Fibroblast of lung (primary cell): ENCODE data around the gene FAF2. TPM values are rescaled to one million over a fixed set of nuclear protein-coding genes. Genes with fewer than 3 reads are reported as not detected.

Experiments used
- DNase-seq, 2 donors: peaks; one replicate each; pipeline versions ENCODE4 v3.0.0 to v3.0.0-alpha.2; 2010; ENCODE audit warnings: low read depth in 2 of 2
- H2AFZ ChIP-seq: 2 replicates; pipeline ENCODE4 v1.5.1; 2012; ENCODE audit warnings: low read length, control low read depth, inconsistent platforms
- H3K27ac ChIP-seq: 2 replicates; pipeline ENCODE4 v1.5.1; 2011; ENCODE audit warnings: low read length, control low read depth; ENCODE audit not compliant: insufficient read depth
- H3K27me3 ChIP-seq: 2 replicates; pipeline ENCODE4 v1.5.1; 2011; ENCODE audit warnings: mild to moderate bottlenecking, low read length; ENCODE audit not compliant: control insufficient read depth, insufficient read depth
- H3K36me3 ChIP-seq: 2 replicates; pipeline ENCODE4 v1.5.1; 2011; ENCODE audit warnings: low read length; ENCODE audit not compliant: control insufficient read depth, insufficient read depth
- H3K4me1 ChIP-seq: 2 replicates; pipeline ENCODE4 v1.5.1; 2011; ENCODE audit warnings: low read length; ENCODE audit not compliant: control insufficient read depth, insufficient read depth; ENCODE audit errors: extremely low read depth
- H3K4me2 ChIP-seq: 2 replicates; pipeline ENCODE4 v1.5.1; 2011; ENCODE audit warnings: low read length, control low read depth; ENCODE audit not compliant: insufficient read depth; ENCODE audit errors: extremely low read depth
- H3K4me3 ChIP-seq, 4 experiments: fragments of 200-600 bp in 1 of 4; sonication (generic) in 1 of 4; replicated peaks in 1 of 4; 2 replicates each; pipeline ENCODE4 v1.5.1; 2011 to 2016; ENCODE audit warnings: low read length in 4 of 4, low read depth in 3 of 4, mild to moderate bottlenecking in 3 of 4, control low read depth in 2 of 4, inconsistent platforms in 1 of 4, mixed read lengths in 1 of 4; ENCODE audit not compliant: insufficient read depth in 1 of 4; ENCODE audit errors: control extremely low read depth in 1 of 4
- H3K79me2 ChIP-seq: 2 replicates; pipeline ENCODE4 v1.5.1; 2012; ENCODE audit warnings: mild to moderate bottlenecking, low read length, inconsistent platforms; ENCODE audit not compliant: control insufficient read depth, insufficient read depth
- H3K9ac ChIP-seq: 2 replicates; pipeline ENCODE4 v1.5.1; 2011; ENCODE audit warnings: mild to moderate bottlenecking, low read length, control low read depth; ENCODE audit not compliant: insufficient read depth
- H3K9me3 ChIP-seq: 2 replicates; pipeline ENCODE4 v1.5.1; 2012; ENCODE audit warnings: low read depth, low read length; ENCODE audit not compliant: control insufficient read depth, insufficient read depth
- H4K20me1 ChIP-seq: 2 replicates; pipeline ENCODE4 v1.5.1; 2011; ENCODE audit warnings: low read length; ENCODE audit not compliant: control insufficient read depth, insufficient read depth; ENCODE audit errors: extremely low read depth
- EZH2 ChIP-seq: IDR thresholded peaks from 2 replicates; pipeline ENCODE4 v1.5.1; 2012; ENCODE audit warnings: low read length, control low read depth, mild to moderate bottlenecking; ENCODE audit errors: missing control alignments
- polyA plus RNA-seq, 2 donors: library from polyadenylated mRNA; depleted of rRNA in 1 of 2; stranded (reverse) in 1 of 2; unstranded in 1 of 2; fragments of >200 nt; gene quantifications; 2 replicates each; pipeline ENCODE4 v1.2.1, GENCODE V29; 2011 to 2012; ENCODE audit warnings: missing spikeins in 1 of 2
- total RNA-seq: library from RNA; depleted of rRNA; stranded (reverse); fragments of >200 nt; gene quantifications from 2 replicates; pipeline ENCODE4 v1.2.1, GENCODE V29; 2014
- TF ChIP-seq, protein P1 (sequence below), 2 donors: IDR thresholded peaks in 1 of 2; conservative IDR thresholded peaks in 1 of 2; 1 replicate in 1 of 2; 2 replicates in 1 of 2; pipeline ENCODE4 v1.5.1; 2011 to 2012; ENCODE audit warnings: low read length in 2 of 2, control low read depth in 1 of 2, inconsistent platforms in 1 of 2, low read depth in 1 of 2, mild to moderate bottlenecking in 1 of 2

Gene FAF2
- total and polyA plus RNA-seq, 2 donors (not counting 1 experiment from before 2014, with no cell fraction given), result 38.5 to 55.5 TPM

DNA sequence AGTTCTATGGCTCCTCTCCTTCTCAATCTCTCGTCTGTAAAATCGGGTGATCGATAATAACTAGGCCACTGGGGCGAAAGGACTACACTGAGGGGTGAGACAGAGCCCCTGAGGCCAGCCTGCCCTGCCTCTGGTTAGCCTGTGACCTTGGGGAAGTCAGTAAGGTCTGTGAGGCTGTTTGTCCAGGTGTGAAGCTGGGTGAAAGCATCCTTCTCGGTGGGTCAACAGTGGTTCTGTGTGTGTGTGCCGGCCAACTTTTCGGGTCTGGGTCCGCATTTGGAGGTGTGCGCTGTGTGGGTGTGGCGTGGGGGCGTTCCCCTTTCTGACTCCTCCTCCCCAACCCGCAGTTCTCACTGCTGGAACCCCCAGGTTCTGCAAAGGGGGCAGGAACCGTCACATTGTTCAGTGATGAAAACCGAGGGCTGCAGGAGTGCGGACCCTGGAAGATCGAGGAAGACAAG is 94.0 kb downstream of the FAF2 start:
- H3K36me3 ChIP-seq, result no peaks in the 10 kb centered on the region
- no peak for DNase-seq
- H3K27me3 ChIP-seq, result no peaks in the 10 kb centered on the region
- TF ChIP-seq, protein P1, sequence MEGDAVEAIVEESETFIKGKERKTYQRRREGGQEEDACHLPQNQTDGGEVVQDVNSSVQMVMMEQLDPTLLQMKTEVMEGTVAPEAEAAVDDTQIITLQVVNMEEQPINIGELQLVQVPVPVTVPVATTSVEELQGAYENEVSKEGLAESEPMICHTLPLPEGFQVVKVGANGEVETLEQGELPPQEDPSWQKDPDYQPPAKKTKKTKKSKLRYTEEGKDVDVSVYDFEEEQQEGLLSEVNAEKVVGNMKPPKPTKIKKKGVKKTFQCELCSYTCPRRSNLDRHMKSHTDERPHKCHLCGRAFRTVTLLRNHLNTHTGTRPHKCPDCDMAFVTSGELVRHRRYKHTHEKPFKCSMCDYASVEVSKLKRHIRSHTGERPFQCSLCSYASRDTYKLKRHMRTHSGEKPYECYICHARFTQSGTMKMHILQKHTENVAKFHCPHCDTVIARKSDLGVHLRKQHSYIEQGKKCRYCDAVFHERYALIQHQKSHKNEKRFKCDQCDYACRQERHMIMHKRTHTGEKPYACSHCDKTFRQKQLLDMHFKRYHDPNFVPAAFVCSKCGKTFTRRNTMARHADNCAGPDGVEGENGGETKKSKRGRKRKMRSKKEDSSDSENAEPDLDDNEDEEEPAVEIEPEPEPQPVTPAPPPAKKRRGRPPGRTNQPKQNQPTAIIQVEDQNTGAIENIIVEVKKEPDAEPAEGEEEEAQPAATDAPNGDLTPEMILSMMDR (conservative IDR thresholded peaks at IDR 0.05 in 1 of 2, IDR thresholded peaks at IDR 0.05 in 1 of 2; ENCODE audit: low read depth in 1 of 2, low read length in 2 of 2), result no peak
- no peak for TF ChIP-seq EZH2
- peak overlapping the region; percentile 47 for H2AFZ ChIP-seq
- no peak overlapping the region for H3K27ac ChIP-seq
- no peaks in the 10 kb centered on the region for H3K9me3 ChIP-seq
- H3K4me2 ChIP-seq, result peak overlapping the region; percentile 87
- H3K4me3 ChIP-seq, result peak overlapping the region; percentile 40 to 66 (median 52)
- peaks cover 8% of the 10 kb centered on the region for H3K4me1 ChIP-seq
- no peaks in the 10 kb centered on the region for H3K79me2 ChIP-seq
- H3K9ac ChIP-seq, result no peak overlapping the region
- no peaks in the 10 kb centered on the region for H4K20me1 ChIP-seq

DNA sequence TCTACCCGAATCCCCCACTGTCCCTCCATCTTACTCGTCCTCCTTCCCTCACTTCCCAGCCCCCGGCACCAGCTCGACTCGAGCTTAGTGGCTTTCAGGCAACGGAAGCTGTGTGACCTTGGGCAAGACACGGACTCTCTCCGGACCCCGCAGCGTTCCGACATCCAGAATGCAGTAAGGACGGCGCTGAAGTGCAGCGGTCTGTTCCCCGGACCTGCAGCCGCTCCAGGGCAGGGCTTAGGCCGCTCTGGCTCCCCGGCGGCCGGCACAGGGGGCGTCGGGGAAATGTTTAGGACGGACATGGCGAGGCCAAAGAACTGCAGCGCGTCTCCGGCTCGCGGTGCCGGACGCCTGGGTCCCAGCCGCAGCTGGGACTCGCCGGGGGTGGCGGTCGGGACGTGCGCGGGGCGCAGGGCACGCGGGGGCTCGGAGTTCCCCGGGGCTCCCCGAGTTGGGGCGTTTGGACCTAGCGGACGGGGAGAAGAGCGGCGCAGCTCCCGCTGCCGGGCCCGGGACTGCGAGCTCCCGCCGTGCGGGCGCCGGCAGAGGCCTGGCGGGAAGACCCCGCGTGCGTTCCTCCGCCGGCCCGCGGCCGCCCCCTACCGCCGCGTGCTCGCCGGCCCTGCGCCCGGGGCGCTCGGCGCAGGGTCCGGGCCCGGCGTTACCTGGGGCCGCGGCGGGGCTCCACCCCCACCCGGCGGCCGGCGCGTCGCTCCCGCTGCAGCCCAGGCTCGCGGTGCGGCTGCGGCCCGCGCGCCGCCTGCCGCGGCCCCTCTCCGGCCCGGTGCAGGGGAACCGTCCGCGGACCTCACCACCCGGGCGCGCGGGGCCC is 94.6 kb downstream of the FAF2 start:
- DNase-seq, result peak in 1 of 2 donors; percentile 19
- H3K4me1 ChIP-seq, result peaks cover 8% of the 10 kb centered on the region
- TF ChIP-seq EZH2, result peak; percentile 26
- TF ChIP-seq, protein P1 (conservative IDR thresholded peaks at IDR 0.05 in 1 of 2, IDR thresholded peaks at IDR 0.05 in 1 of 2; ENCODE audit: low read depth in 1 of 2, low read length in 2 of 2), result no peak
- peak overlapping the region; percentile 78 for H2AFZ ChIP-seq
- H3K27me3 ChIP-seq, result no peaks in the 10 kb centered on the region
- peak overlapping the region; percentile 87 for H3K4me2 ChIP-seq
- H3K79me2 ChIP-seq, result no peaks in the 10 kb centered on the region
- H3K9ac ChIP-seq, result peak overlapping the region; percentile 29
- H4K20me1 ChIP-seq, result no peaks in the 10 kb centered on the region
- peak overlapping the region; percentile 40 to 66 (median 52) for H3K4me3 ChIP-seq
- H3K27ac ChIP-seq, result no peak overlapping the region
- H3K9me3 ChIP-seq, result no peaks in the 10 kb centered on the region
- H3K36me3 ChIP-seq, result no peaks in the 10 kb centered on the region

DNA sequence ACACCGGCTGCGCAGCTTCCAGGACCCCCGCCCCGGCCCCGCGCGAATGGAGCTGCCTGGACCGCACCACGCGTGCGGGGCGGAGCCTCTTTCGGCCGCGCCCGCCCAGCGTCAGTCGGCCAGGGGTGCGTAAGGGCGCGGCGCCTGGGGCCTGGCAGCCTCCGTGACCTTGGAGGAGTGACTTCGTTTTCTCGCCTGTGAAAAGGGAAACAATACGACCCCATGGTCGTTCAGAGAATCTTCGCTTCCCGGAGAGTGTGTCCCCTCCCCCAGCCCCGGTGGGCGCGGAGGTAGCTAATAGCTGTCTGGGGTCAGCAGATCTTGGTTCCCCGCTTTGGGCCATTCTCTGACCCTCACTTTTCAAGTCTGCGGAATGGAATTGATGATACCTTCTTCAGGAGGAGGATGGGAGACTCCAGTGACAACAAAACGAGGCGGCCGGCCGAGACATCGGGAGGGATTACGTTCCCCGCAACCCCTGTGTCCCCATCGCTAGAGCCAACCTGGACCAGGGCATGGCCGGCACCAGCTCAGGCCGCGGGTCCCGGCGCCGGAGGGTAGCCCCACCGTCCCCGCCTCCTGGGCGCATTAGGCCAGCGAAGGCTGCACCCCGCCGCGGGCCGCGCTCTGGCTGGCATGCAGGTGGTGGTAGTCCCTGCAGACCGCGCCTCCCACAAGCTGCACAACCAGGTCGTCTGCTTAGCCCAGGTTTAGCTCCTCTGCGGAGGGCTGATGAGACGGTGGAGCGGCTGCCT is 95.4 kb downstream of the FAF2 start:
- peaks cover 8% of the 10 kb centered on the region for H3K4me1 ChIP-seq
- DNase-seq, result peak; percentile 25 to 47
- peak overlapping the region; percentile 78 for H2AFZ ChIP-seq
- no peaks in the 10 kb centered on the region for H3K79me2 ChIP-seq
- H3K4me3 ChIP-seq, result peak overlapping the region; percentile 43 to 76 (median 53)
- H3K4me2 ChIP-seq, result peak overlapping the region; percentile 86
- TF ChIP-seq, protein P1 (conservative IDR thresholded peaks at IDR 0.05 in 1 of 2, IDR thresholded peaks at IDR 0.05 in 1 of 2; ENCODE audit: low read depth in 1 of 2, low read length in 2 of 2), result no peak
- no peak for TF ChIP-seq EZH2
- no peaks in the 10 kb centered on the region for H3K36me3 ChIP-seq
- no peak overlapping the region for H3K27ac ChIP-seq
- no peaks in the 10 kb centered on the region for H3K9me3 ChIP-seq
- H4K20me1 ChIP-seq, result no peaks in the 10 kb centered on the region
- H3K9ac ChIP-seq, result peak overlapping the region; percentile 16
- H3K27me3 ChIP-seq, result no peaks in the 10 kb centered on the region
